Esophagus (tissue), 2 donors: ENCODE results near the gene PDE3B. TPM values are rescaled to one million over a fixed set of nuclear protein-coding genes. Genes with fewer than 3 reads are reported as not detected.
"Not testable (repeated sequence)": the region's sequence is repeated elsewhere in the genome, so short reads cannot be mapped to it uniquely, and the experiment has no call there.

ENCODE experiments used
- H3K27ac ChIP-seq, 2 donors: one replicate each; pipeline ENCODE4 v1.5.1; 2013; ENCODE audit warnings: low read depth in 2 of 2, mild to moderate bottlenecking in 2 of 2, inconsistent platforms in 1 of 2, low read length in 1 of 2, moderate library complexity in 1 of 2
- H3K27me3 ChIP-seq, 2 donors: one replicate each; pipeline ENCODE4 v1.6.1; 2013; ENCODE audit warnings: low read length in 2 of 2, control low read depth in 1 of 2, mild to moderate bottlenecking in 1 of 2; ENCODE audit not compliant: insufficient read depth in 2 of 2, control insufficient read depth in 1 of 2
- H3K36me3 ChIP-seq, 2 donors: one replicate each; pipeline ENCODE4 v1.6.1; 2013; ENCODE audit warnings: low read length in 1 of 2; ENCODE audit not compliant: control insufficient read depth in 2 of 2, insufficient read depth in 2 of 2
- H3K4me1 ChIP-seq, 2 donors: one replicate each; pipeline ENCODE4 v1.6.1; 2013; ENCODE audit warnings: low read length in 1 of 2; ENCODE audit not compliant: control insufficient read depth in 2 of 2, insufficient read depth in 2 of 2
- H3K4me3 ChIP-seq, 2 donors: one replicate each; pipeline ENCODE4 v1.5.1; 2013; ENCODE audit warnings: low read length in 2 of 2, mild to moderate bottlenecking in 2 of 2, low read depth in 1 of 2, moderate library complexity in 1 of 2
- H3K9me3 ChIP-seq, 2 donors: one replicate each; pipeline ENCODE4 v1.6.1; 2013; ENCODE audit warnings: mild to moderate bottlenecking in 2 of 2, low read depth in 1 of 2, low read length in 1 of 2, moderate library complexity in 1 of 2; ENCODE audit not compliant: control insufficient read depth in 2 of 2, insufficient read depth in 1 of 2
- WGBS, 2 donors: extraction: QIAGEN DNeasy Blood & Tissue Kit; methylation state at CpG; one replicate each; pipeline ENCODE4 v1.1.7; 2013; 5-methylcytosine and 5-hydroxymethylcytosine counted together
- polyA plus RNA-seq, 2 donors: library from polyadenylated mRNA; stranded (reverse); fragments of 200-250 nt; gene quantifications; one replicate each; pipeline ENCODE4 v1.2.3, GENCODE V29; 2013
- donor health status: healthy with polysubstance abuse.
- donor health status: Bipolar disorder and iron deficiency.

Gene PDE3B
- polyA plus RNA-seq, 2 donors: 0.98 to 1.2 TPM

DNA sequence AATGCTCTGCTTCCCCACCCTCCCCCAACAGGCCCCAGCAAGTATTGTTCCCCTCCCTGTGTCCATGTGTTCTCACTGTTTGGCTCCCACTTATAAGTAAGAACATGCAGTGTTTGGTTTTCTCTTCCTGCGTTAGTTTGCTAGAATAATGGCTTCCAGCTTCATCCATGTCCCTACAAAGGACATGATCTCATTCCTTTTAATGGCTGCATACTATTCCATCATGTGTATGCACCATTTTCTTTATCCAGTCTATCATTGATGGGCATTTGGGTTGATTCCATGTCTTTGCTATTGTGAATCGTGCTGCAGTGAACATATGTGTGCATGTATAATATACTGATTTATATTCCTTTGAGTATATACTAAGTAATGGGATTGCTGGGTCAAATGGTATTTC, 52.1 kb downstream of the PDE3B start:
- H3K4me3 ChIP-seq, H3K36me3 ChIP-seq, H3K27me3 ChIP-seq, H3K9me3 ChIP-seq, H3K4me1 ChIP-seq, H3K27ac ChIP-seq: not testable (repeated sequence)
- WGBS, 2 donors: 90 to 92% methylated on average over 2 of the region's 2 CpGs

- no peaks in the 10 kb centered on the region for H3K9me3 ChIP-seq
- H3K4me3 ChIP-seq: no peak overlapping the region
- no peaks in the 10 kb centered on the region for H3K4me1 ChIP-seq
- no peak overlapping the region for H3K27ac ChIP-seq
- WGBS, 2 donors: 58 to 67% methylated on average over 1 of the region's 1 CpG
- H3K27me3 ChIP-seq: no peaks in the 10 kb centered on the region
- no peaks in the 10 kb centered on the region for H3K36me3 ChIP-seq
Measured at GRCh38 chr11:14698771-14699170, 55.2 kb downstream of the PDE3B start.

DNA sequence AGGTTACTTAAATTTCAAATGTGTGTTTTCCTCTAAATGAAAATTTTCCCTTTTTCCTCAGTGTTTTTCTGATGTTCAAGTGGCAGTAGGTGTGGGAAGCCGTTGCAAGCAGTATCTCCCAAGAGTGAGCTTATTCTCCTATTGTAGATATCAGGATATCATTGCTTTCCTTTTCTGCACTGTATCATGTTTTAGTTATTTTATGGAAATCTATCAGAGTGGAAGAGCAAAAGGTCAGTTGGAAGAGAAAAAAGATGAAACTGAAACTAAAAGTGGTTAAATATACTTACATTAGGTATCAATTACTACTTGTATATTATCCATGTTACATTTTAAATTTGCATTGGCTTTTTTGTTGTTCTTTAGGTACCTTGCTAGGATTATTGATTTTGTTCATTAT, 57.0 kb downstream of the PDE3B start:
- Histone ChIP-seq H3K27me3 (no peaks in the 10 kb centered on the region), H3K36me3 (no peaks in the 10 kb centered on the region), H3K4me1 (no peaks in the 10 kb centered on the region), H3K9me3 (no peaks in the 10 kb centered on the region), H3K27ac (no peak overlapping the region), H3K4me3 (no peak overlapping the region)
- 72 to 76% methylated on average over 1 of the region's 1 CpG for WGBS, 2 donors

DNA sequence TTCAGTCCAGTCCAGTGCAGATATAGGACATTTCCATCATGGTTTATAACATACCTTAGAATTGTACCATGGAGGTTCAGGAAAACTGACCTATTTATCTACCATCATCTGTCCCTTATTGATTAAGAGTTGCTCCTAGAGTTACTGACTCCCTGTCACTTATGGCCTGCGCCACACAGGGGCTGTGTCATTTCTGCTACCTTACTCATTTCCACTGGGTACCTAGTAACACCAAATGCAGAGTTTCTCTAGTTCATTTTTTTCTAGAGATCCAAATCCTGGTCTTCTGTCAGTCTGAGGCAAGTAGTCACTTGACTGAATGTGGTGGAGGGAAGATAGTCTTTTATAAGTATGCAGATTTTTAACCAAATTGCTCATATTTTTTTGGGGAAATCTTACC, 59.2 kb downstream of the PDE3B start:
- Histone ChIP-seq H3K9me3 (no peaks in the 10 kb centered on the region), H3K27ac (no peak overlapping the region), H3K4me3 (no peak overlapping the region), H3K36me3 (no peaks in the 10 kb centered on the region), H3K27me3 (no peaks in the 10 kb centered on the region), H3K4me1 (no peaks in the 10 kb centered on the region)
- 96% methylated on average over 1 of the region's 1 CpG for WGBS, 2 donors

DNA sequence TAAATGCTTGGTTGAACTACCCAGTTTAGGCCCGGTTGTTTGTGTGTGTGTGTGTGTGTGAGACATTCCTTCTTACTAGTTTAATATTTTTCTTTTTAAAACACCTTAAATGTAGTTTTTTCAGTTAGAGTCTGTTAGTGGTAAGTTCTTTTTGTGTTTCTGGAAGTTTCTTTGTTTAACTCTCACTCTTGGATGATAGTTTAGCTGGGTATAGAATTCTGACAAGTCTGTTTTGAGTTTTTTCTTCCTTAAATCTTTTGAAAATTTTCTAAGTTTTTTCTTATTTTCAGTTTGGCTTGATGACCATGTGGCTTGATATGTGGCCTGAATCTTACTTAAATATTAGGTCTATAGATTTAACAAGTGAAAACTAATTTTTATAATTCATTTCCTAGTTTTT, 60.1 kb downstream of the PDE3B start:
- Histone ChIP-seq H3K4me1 (no peaks in the 10 kb centered on the region), H3K27ac (no peak overlapping the region), H3K9me3 (no peaks in the 10 kb centered on the region), H3K4me3 (no peak overlapping the region), H3K36me3 (no peaks in the 10 kb centered on the region), H3K27me3 (no peaks in the 10 kb centered on the region)
- 94% methylated on average over 1 of the region's 1 CpG for WGBS, 2 donors

GRCh38 chr11:14705067-14705466, 61.5 kb downstream of the PDE3B start:
- H3K4me3 ChIP-seq: no peak overlapping the region
- no peaks in the 10 kb centered on the region for H3K27me3 ChIP-seq
- 87 to 88% methylated on average over 2 of the region's 2 CpGs for WGBS, 2 donors
- no peaks in the 10 kb centered on the region for H3K4me1 ChIP-seq
- H3K9me3 ChIP-seq: no peaks in the 10 kb centered on the region
- H3K27ac ChIP-seq: no peak overlapping the region
- no peaks in the 10 kb centered on the region for H3K36me3 ChIP-seq

GRCh38 chr11:14713496-14714244, 70.1 kb downstream of the PDE3B start:
- H3K36me3 ChIP-seq: no peaks in the 10 kb centered on the region

DNA sequence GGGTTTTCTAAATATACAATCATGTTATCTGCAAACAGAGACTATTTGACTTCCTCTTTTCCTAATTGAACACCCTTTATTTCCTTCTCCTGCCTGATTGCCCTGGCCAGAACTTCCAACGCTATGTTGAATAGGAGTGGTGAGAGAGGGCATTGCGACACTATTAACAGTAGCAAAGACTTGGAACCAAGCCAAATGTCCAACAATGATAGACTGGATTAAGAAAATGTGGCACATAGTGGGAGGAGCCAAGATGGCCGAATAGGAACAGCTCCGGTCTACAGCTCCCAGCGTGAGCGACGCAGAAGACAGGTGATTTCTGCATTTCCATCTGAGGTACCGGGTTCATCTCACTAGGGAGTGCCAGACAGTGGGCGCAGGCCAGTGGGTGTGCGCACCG, 72.1 kb downstream of the PDE3B start:
- H3K4me1 ChIP-seq, H3K27me3 ChIP-seq, H3K36me3 ChIP-seq, H3K4me3 ChIP-seq, H3K27ac ChIP-seq, H3K9me3 ChIP-seq: not testable (repeated sequence)
- WGBS, 2 donors: 84 to 85% methylated on average over 7 of the region's 11 CpGs

More at GRCh38 chr11:14713496-14714244, 70.1 kb downstream of the PDE3B start:
- no peaks in the 10 kb centered on the region for H3K4me1 ChIP-seq
- no peaks in the 10 kb centered on the region for H3K27me3 ChIP-seq
- 52 to 58% methylated on average over 4 of the region's 4 CpGs for WGBS, 2 donors
- H3K27ac ChIP-seq: no peak overlapping the region
- no peak overlapping the region for H3K4me3 ChIP-seq
- no peaks in the 10 kb centered on the region for H3K9me3 ChIP-seq

DNA sequence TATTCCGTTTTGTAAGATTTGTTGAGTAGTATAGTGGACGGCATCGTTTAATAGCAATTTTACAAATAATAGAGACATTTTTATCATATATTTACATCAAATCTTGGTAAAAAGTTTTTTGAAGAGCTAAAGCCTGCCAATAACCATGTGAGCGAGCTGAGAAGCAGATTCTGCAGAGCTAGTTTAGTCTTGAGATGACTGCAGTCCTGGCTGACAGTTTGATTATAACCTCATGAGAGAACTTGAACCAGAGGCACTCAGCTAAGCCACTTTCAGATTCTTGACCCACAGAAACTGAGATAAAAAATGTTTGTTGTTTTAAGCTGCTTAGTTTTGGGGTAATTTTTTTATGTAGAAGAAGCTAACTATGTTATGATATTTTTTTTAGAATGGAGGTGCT, 78.9 kb downstream of the PDE3B start:
- no peaks in the 10 kb centered on the region for H3K36me3 ChIP-seq
- no peaks in the 10 kb centered on the region for H3K4me1 ChIP-seq
- no peak overlapping the region for H3K27ac ChIP-seq
- H3K27me3 ChIP-seq: no peaks in the 10 kb centered on the region
- H3K9me3 ChIP-seq: no peaks in the 10 kb centered on the region
- 83 to 84% methylated on average over 4 of the region's 4 CpGs for WGBS, 2 donors
- no peak overlapping the region for H3K4me3 ChIP-seq

DNA sequence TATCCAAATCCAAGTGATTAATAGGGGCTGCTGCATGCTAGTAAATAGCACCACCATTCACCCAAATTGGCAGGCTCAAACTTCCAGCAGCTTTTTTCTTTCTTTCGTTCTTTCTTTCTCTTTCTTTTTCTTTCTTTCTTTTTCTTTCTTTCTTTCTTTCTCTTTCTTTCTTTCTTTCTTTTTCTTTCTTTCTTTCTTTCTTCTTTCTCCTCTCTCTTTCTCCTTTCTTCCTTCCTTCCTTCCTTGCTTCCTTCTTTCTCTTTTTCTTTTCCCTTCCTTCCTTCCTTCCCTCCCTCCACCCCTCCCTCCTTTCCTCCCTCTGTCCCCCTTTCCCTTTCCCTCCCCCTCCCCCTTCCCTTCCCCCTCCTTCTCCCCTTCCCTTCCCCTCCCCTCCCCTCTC, 81.5 kb downstream of the PDE3B start:
- no peaks in the 10 kb centered on the region for H3K36me3 ChIP-seq
- WGBS, 2 donors: 82 to 87% methylated on average over 1 of the region's 1 CpG

More for the DNA sequence above, 81.5 kb downstream of the PDE3B start:
- Histone ChIP-seq H3K4me1 (no peaks in the 10 kb centered on the region), H3K4me3 (no peak overlapping the region), H3K27ac (no peak overlapping the region), H3K9me3 (no peaks in the 10 kb centered on the region), H3K27me3 (no peaks in the 10 kb centered on the region)
